ENCODE data around the gene ANKRD40CL. TPM values are rescaled to one million over a fixed set of nuclear protein-coding genes. Genes with fewer than 3 reads are reported as not detected.

Gene ANKRD40CL
- polyA plus RNA-seq, 1 donor (not counting 4 experiments of a cell fraction or from before 2014, with no cell fraction given), result not detected

- FAIRE-seq, result no peak
- no peak overlapping the region for H2AFZ ChIP-seq (ENCODE audit: control insufficient read depth, low read length)
- H3K4me1 ChIP-seq (ENCODE audit: control insufficient read depth, extremely low read depth, insufficient read depth, low read length), result peaks cover 15% of the 10 kb centered on the region
- no peaks in the 10 kb centered on the region for H3K9me3 ChIP-seq (ENCODE audit: control insufficient read depth, low read depth, low read length)
- no peaks in the 10 kb centered on the region for H3K9me1 ChIP-seq (ENCODE audit: control insufficient read depth, extremely low read depth, insufficient read depth, low read length)
- TF ChIP-seq CTCF (optimal IDR thresholded peaks at IDR 0.05 in 1 of 3, IDR thresholded peaks at IDR 0.05 in 1 of 3, conservative IDR thresholded peaks at IDR 0.05 in 1 of 3; ENCODE audit: extremely low read depth in 1 of 3, insufficient read depth in 2 of 3, low read length in 3 of 3) (no peak), EZH2 (IDR thresholded peaks at IDR 0.05; ENCODE audit: low read length) (no peak)
- no peaks in the 10 kb centered on the region for H3K27me3 ChIP-seq (ENCODE audit: control insufficient read depth, extremely low read depth, insufficient read depth, low read length)
- peaks cover 0 to 7% of the 10 kb centered on the region in 2 experiments for H3K36me3 ChIP-seq (ENCODE audit: control insufficient read depth in 2 of 2, extremely low read depth in 1 of 2, insufficient read depth in 2 of 2, low read length in 2 of 2)
- no peak for DNase-seq (ENCODE audit: low read depth, low spot score)
- no peak overlapping the region for H3K4me3 ChIP-seq (ENCODE audit: control insufficient read depth in 2 of 3, extremely low read depth in 1 of 3, insufficient read depth in 2 of 3, low read depth in 1 of 3, low read length in 3 of 3)
- no peak overlapping the region for H3K9ac ChIP-seq (ENCODE audit: control insufficient read depth, extremely low read depth, insufficient read depth, low read length)
- H4K20me1 ChIP-seq (ENCODE audit: control insufficient read depth, extremely low read depth, insufficient read depth, low read length), result no peaks in the 10 kb centered on the region
- H3K4me2 ChIP-seq (ENCODE audit: control insufficient read depth, extremely low read depth, insufficient read depth, low read depth, low read length), result no peak overlapping the region
- H3K27ac ChIP-seq (ENCODE audit: control insufficient read depth, insufficient read depth, low read length), result no peak overlapping the region
- no peaks in the 10 kb centered on the region for H3K79me2 ChIP-seq (ENCODE audit: control insufficient read depth, insufficient read depth, low read length)
- dilution Hi-C loops (cut with MboI; ENCODE audit: extremely low pct_ligation_motif_present, low sequenced_read_pairs), result no loop called here
These were observed 8.3 kb downstream of the ANKRD40CL start for GRCh38 chr17:50758989-50759544.

GRCh38 chr17:50758524-50758923, 8.8 kb downstream of the ANKRD40CL start:
- H3K4me2 ChIP-seq (ENCODE audit: control insufficient read depth, extremely low read depth, insufficient read depth, low read depth, low read length), result no peak overlapping the region
- peaks cover 0 to 7% of the 10 kb centered on the region in 2 experiments for H3K36me3 ChIP-seq (ENCODE audit: control insufficient read depth in 2 of 2, extremely low read depth in 1 of 2, insufficient read depth in 2 of 2, low read length in 2 of 2)
- no peaks in the 10 kb centered on the region for H3K9me3 ChIP-seq (ENCODE audit: control insufficient read depth, low read depth, low read length)
- H3K79me2 ChIP-seq (ENCODE audit: control insufficient read depth, insufficient read depth, low read length), result no peaks in the 10 kb centered on the region
- no peak overlapping the region for H2AFZ ChIP-seq (ENCODE audit: control insufficient read depth, low read length)
- H3K27ac ChIP-seq (ENCODE audit: control insufficient read depth, insufficient read depth, low read length), result no peak overlapping the region
- no peaks in the 10 kb centered on the region for H3K27me3 ChIP-seq (ENCODE audit: control insufficient read depth, extremely low read depth, insufficient read depth, low read length)
- no peaks in the 10 kb centered on the region for H4K20me1 ChIP-seq (ENCODE audit: control insufficient read depth, extremely low read depth, insufficient read depth, low read length)
- FAIRE-seq (no peak), DNase-seq (ENCODE audit: low read depth, low spot score) (no peak)
- no peak overlapping the region for H3K9ac ChIP-seq (ENCODE audit: control insufficient read depth, extremely low read depth, insufficient read depth, low read length)
- no peak overlapping the region for H3K4me3 ChIP-seq (ENCODE audit: control insufficient read depth in 2 of 3, extremely low read depth in 1 of 3, insufficient read depth in 2 of 3, low read depth in 1 of 3, low read length in 3 of 3)
- no peak for TF ChIP-seq EZH2 (IDR thresholded peaks at IDR 0.05; ENCODE audit: low read length)
- TF ChIP-seq CTCF (optimal IDR thresholded peaks at IDR 0.05 in 1 of 3, IDR thresholded peaks at IDR 0.05 in 1 of 3, conservative IDR thresholded peaks at IDR 0.05 in 1 of 3; ENCODE audit: extremely low read depth in 1 of 3, insufficient read depth in 2 of 3, low read length in 3 of 3), result no peak
- H3K9me1 ChIP-seq (ENCODE audit: control insufficient read depth, extremely low read depth, insufficient read depth, low read length), result no peaks in the 10 kb centered on the region
- H3K4me1 ChIP-seq (ENCODE audit: control insufficient read depth, extremely low read depth, insufficient read depth, low read length), result peaks cover 10% of the 10 kb centered on the region
- dilution Hi-C loops (cut with MboI; ENCODE audit: extremely low pct_ligation_motif_present, low sequenced_read_pairs), result no loop called here
